ENCODE measurements around the gene DPAGT1.
A peak's percentile ranks its signal among the peaks of the same experiment; 100 is the strongest.

The DPAGT1 gene

DNA sequence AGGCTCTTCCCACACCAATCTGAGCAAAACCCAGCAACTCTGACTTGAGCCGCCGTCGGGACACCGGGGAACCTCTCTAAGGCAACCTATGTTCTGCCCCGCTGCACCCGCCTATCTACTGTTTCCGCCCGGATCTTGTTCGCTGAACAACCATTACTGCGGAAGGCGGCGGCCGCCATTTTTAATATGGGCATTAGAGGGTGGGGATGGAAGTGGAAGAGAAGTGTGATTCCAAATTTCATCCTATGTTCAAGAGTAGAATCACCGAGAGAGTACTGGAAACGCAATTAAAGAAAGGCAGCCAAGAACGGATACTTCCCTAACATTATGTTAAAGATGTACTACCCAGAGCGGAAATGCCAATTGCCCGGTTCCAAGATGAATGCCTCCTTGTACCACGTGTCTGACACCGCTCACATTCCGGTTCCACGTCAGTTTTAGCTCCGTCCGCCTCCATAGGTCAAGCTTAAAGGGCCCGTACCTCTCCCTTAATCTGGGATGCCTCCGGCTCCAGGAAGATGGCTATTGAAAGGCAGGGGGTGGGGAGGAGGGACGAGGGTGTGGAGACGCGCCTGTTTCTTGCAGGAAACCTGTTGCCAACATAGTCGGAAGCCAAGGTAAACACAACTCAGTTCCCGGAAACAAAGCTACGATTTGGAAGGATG is at the start of gene DPAGT1 (continued):
- TF ChIP-seq ZBTB21 (tag by site-specific recombination; IDR thresholded peaks at IDR 0.05) (peak; percentile 45; the same call in 1 of the 2 replicates), WT1 (tag by site-specific recombination; IDR thresholded peaks at IDR 0.05) (0 out of 2 replicates have a peak, but pooled peaks have one; percentile 25), ZNF596 (tag by site-specific recombination; IDR thresholded peaks at IDR 0.05) (no peak), ZNF366 (tag by site-specific recombination; conservative IDR thresholded peaks at IDR 0.05) (peak; percentile 46; the same call in 1 of the 2 replicates), ZNF791 (tag by site-specific recombination; IDR thresholded peaks at IDR 0.05) (no peak), SP7 (tag by site-specific recombination; IDR thresholded peaks at IDR 0.05) (peak; percentile 63; the same call in 1 of the 2 replicates), ZBTB8A (tag by site-specific recombination; IDR thresholded peaks at IDR 0.05) (peak; percentile 10; the same call in 1 of the 2 replicates), SCRT1 (tag by site-specific recombination; IDR thresholded peaks at IDR 0.05; ENCODE audit: borderline replicate concordance) (peak; percentile 93), EGR2 (tag by site-specific recombination; IDR thresholded peaks at IDR 0.05; ENCODE audit: low read depth) (peak; percentile 59; the same call in 1 of the 2 replicates), ZNF624 (tag by site-specific recombination; IDR thresholded peaks at IDR 0.05) (no peak), ZNF274 (IDR thresholded peaks at IDR 0.05; ENCODE audit: low read length) (no peak), ZNF274 (tag by site-specific recombination; IDR thresholded peaks at IDR 0.05; ENCODE audit: borderline replicate concordance) (no peak), ZIC2 (tag by site-specific recombination; IDR thresholded peaks at IDR 0.05) (no peak), SP3 (tag by site-specific recombination; IDR thresholded peaks at IDR 0.05) (peak; percentile 74), ZNF600 (tag by site-specific recombination; IDR thresholded peaks at IDR 0.05) (peak; percentile 76), ZNF175 (tag by site-specific recombination; IDR thresholded peaks at IDR 0.05) (no peak), SCRT2 (tag by site-specific recombination; IDR thresholded peaks at IDR 0.05) (peak; percentile 99), ZNF112 (tag by site-specific recombination; IDR thresholded peaks at IDR 0.05) (no peak), BCL11A (tag by site-specific recombination; IDR thresholded peaks at IDR 0.05; ENCODE audit: low read depth) (0 out of 2 replicates have a peak, but pooled peaks have one; percentile 36), YY1 (tag by site-specific recombination; IDR thresholded peaks at IDR 0.05) (peak; percentile 98), ZNF311 (tag by site-specific recombination; IDR thresholded peaks at IDR 0.05; ENCODE audit: borderline replicate concordance) (no peak), ZNF335 (tag by site-specific recombination; conservative IDR thresholded peaks at IDR 0.05) (peak; percentile 89; the same call in 1 of the 2 replicates), PRDM1 (tag by site-specific recombination; IDR thresholded peaks at IDR 0.05) (no peak), ZNF785 (tag by site-specific recombination; IDR thresholded peaks at IDR 0.05) (no peak), ZNF660 (tag by site-specific recombination; IDR thresholded peaks at IDR 0.05) (peak; percentile 49), YY2 (tag by site-specific recombination; IDR thresholded peaks at IDR 0.05) (peak; percentile 90), ZNF76 (tag by site-specific recombination; IDR thresholded peaks at IDR 0.05; ENCODE audit: borderline replicate concordance, low read depth) (peak; percentile 84), ZNF394 (tag by site-specific recombination; IDR thresholded peaks at IDR 0.05; ENCODE audit: borderline replicate concordance) (0 out of 2 replicates have a peak, but pooled peaks have one; percentile 52), ZNF114 (tag by site-specific recombination; IDR thresholded peaks at IDR 0.05) (no peak), SP2 (tag by site-specific recombination; IDR thresholded peaks at IDR 0.05) (peak; percentile 81), KLF8 (tag by site-specific recombination; IDR thresholded peaks at IDR 0.05) (peak; percentile 52)
- TF ChIP-seq, protein P1, sequence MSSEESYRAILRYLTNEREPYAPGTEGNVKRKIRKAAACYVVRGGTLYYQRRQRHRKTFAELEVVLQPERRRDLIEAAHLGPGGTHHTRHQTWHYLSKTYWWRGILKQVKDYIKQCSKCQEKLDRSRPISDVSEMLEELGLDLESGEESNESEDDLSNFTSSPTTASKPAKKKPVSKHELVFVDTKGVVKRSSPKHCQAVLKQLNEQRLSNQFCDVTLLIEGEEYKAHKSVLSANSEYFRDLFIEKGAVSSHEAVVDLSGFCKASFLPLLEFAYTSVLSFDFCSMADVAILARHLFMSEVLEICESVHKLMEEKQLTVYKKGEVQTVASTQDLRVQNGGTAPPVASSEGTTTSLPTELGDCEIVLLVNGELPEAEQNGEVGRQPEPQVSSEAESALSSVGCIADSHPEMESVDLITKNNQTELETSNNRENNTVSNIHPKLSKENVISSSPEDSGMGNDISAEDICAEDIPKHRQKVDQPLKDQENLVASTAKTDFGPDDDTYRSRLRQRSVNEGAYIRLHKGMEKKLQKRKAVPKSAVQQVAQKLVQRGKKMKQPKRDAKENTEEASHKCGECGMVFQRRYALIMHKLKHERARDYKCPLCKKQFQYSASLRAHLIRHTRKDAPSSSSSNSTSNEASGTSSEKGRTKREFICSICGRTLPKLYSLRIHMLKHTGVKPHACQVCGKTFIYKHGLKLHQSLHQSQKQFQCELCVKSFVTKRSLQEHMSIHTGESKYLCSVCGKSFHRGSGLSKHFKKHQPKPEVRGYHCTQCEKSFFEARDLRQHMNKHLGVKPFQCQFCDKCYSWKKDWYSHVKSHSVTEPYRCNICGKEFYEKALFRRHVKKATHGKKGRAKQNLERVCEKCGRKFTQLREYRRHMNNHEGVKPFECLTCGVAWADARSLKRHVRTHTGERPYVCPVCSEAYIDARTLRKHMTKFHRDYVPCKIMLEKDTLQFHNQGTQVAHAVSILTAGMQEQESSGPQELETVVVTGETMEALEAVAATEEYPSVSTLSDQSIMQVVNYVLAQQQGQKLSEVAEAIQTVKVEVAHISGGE (tag by site-specific recombination; conservative IDR thresholded peaks at IDR 0.05; ENCODE audit: low read depth), result peak; percentile 99
- TF ChIP-seq, protein P2, sequence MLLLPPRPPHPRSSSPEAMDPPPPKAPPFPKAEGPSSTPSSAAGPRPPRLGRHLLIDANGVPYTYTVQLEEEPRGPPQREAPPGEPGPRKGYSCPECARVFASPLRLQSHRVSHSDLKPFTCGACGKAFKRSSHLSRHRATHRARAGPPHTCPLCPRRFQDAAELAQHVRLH (tag by site-specific recombination; IDR thresholded peaks at IDR 0.05), result peak; percentile 94
- TF ChIP-seq, protein P3, sequence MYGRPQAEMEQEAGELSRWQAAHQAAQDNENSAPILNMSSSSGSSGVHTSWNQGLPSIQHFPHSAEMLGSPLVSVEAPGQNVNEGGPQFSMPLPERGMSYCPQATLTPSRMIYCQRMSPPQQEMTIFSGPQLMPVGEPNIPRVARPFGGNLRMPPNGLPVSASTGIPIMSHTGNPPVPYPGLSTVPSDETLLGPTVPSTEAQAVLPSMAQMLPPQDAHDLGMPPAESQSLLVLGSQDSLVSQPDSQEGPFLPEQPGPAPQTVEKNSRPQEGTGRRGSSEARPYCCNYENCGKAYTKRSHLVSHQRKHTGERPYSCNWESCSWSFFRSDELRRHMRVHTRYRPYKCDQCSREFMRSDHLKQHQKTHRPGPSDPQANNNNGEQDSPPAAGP (tag by site-specific recombination; IDR thresholded peaks at IDR 0.05), result peak; percentile 31; the same call in 1 of the 2 replicates
- TF ChIP-seq, protein P4, sequence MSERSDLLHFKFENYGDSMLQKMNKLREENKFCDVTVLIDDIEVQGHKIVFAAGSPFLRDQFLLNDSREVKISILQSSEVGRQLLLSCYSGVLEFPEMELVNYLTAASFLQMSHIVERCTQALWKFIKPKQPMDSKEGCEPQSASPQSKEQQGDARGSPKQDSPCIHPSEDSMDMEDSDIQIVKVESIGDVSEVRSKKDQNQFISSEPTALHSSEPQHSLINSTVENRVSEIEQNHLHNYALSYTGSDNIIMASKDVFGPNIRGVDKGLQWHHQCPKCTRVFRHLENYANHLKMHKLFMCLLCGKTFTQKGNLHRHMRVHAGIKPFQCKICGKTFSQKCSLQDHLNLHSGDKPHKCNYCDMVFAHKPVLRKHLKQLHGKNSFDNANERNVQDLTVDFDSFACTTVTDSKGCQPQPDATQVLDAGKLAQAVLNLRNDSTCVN (tag by site-specific recombination; optimal IDR thresholded peaks at IDR 0.05), result peak; percentile 35
